Measurements from ENCODE around the gene FCAMR.

Gene FCAMR

DNA sequence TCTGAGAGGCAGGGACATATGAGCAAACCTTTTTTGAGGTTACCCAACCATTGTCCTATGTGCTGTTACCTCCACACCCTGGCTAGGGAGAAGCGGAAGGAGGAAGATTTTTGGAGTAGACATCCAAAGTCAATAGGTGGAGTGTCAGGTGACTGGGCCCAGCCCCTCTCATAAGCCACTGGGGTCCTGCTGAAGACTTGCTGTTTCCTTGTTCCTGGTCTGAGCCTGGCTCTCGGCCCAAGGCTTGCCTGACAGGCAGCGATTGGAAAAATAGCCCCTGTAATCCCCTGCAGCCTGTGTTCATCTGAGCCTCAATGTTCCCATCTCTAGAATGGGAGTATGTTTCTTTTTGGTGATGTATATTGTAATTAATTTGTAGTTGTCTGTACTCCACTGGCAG, 17.1 kb downstream of the FCAMR start:
- Histone ChIP-seq H3K4me1 (ENCODE audit: control insufficient read depth, insufficient read depth, low read length) (peaks cover 78% of the 10 kb centered on the region), H3K9me3 (ENCODE audit: control insufficient read depth, low read length) (no peaks in the 10 kb centered on the region), H3K4me3 (ENCODE audit: low read length) (no peak overlapping the region), H3K9ac (ENCODE audit: low read length) (no peak overlapping the region), H3K27me3 (ENCODE audit: control insufficient read depth, insufficient read depth, low read length) (no peaks in the 10 kb centered on the region), H3K36me3 (ENCODE audit: control insufficient read depth, insufficient read depth, low read length) (no peaks in the 10 kb centered on the region)

DNA sequence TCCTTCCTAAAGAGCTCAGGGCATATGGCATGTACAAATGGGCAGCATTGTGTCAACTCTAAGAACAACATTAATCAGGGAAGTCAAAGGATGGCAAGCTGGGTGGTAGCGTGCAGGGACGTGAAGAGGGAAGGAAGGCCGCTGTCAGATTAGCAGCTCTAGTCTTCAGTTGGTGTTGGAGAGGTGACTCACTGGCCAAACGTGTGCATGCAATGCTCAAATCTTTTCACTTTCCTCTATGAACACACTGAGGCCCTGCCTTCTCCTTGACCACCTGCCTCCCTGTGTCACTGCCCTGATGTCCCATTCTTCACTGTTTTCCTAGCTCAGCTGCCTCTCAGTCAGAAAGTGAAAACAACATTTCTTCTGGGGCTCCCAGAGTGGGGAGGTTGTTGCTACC, 18.1 kb downstream of the FCAMR start:
- Histone ChIP-seq H3K27me3 (ENCODE audit: control insufficient read depth, insufficient read depth, low read length) (no peaks in the 10 kb centered on the region), H3K4me1 (ENCODE audit: control insufficient read depth, insufficient read depth, low read length) (peaks cover 82% of the 10 kb centered on the region), H3K9ac (ENCODE audit: low read length) (no peak overlapping the region), H3K4me3 (ENCODE audit: low read length) (no peak overlapping the region), H3K9me3 (ENCODE audit: control insufficient read depth, low read length) (no peaks in the 10 kb centered on the region), H3K36me3 (ENCODE audit: control insufficient read depth, insufficient read depth, low read length) (no peaks in the 10 kb centered on the region)

DNA sequence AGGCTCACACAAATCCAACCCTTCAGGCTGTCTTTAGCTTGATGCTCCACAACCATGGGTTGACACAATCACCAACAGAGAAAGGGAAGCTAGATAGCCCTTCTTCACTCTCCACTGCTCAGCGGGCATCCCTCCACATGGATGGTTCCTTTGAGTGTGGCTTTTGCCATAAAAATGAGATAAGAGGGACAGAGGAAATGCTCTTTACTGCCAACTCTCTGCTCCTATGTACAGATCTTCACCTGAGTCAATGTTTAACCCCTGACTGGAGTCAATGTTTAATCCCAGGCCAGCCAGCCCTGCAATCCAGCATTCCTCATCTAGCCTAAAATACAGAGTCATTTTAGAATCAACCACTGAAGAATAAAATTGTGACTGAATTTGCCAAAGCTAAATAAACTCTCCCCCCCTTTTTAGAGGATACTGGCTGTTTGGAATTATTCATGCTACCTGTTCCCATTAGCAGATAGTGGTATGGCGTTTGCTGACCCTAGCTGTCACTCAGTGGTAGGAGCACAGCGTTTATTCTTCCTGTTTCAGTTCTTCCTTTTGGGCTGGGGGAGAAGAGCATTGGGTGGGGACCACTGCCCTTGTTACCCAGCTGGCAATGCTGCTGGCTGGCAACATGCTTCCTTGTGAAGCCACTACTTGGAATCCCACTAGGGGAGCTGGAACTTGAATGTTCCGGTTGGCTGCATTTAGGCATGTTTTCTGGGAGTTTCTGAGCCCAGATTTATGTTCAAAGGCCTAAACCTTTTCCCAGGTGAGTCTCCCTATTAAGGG, 18.8 kb downstream of the FCAMR start:
- Histone ChIP-seq H3K4me1 (ENCODE audit: control insufficient read depth, insufficient read depth, low read length) (peaks cover 88% of the 10 kb centered on the region), H3K9ac (ENCODE audit: low read length) (no peak overlapping the region), H3K36me3 (ENCODE audit: control insufficient read depth, insufficient read depth, low read length) (no peaks in the 10 kb centered on the region), H3K9me3 (ENCODE audit: control insufficient read depth, low read length) (no peaks in the 10 kb centered on the region), H3K4me3 (ENCODE audit: low read length) (no peak overlapping the region), H3K27me3 (ENCODE audit: control insufficient read depth, insufficient read depth, low read length) (no peaks in the 10 kb centered on the region)

DNA sequence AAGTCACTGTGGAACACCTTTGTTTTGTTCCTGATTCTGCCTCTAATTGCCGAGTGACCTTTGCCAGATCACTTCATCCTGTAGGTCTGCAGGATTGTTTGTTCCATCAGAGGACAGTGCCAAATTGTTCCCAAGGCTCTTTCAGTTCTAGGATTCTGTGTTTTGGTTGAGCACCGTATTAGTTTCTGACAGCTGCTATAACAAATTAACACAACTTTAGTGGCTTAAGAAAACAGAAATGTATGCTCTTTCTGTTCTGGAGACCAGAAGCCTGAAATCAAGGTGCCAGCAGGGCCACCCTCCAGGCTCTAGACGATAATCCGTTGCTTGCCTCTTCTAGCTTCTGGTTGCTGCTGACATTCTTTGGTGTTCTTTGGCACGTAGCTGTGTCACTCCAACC, 20.6 kb downstream of the FCAMR start:
- Histone ChIP-seq H3K4me1 (ENCODE audit: control insufficient read depth, insufficient read depth, low read length) (peaks cover 72% of the 10 kb centered on the region), H3K9me3 (ENCODE audit: control insufficient read depth, low read length) (no peaks in the 10 kb centered on the region), H3K4me3 (ENCODE audit: low read length) (no peak overlapping the region), H3K27me3 (ENCODE audit: control insufficient read depth, insufficient read depth, low read length) (no peaks in the 10 kb centered on the region), H3K9ac (ENCODE audit: low read length) (no peak overlapping the region), H3K36me3 (ENCODE audit: control insufficient read depth, insufficient read depth, low read length) (no peaks in the 10 kb centered on the region)

DNA sequence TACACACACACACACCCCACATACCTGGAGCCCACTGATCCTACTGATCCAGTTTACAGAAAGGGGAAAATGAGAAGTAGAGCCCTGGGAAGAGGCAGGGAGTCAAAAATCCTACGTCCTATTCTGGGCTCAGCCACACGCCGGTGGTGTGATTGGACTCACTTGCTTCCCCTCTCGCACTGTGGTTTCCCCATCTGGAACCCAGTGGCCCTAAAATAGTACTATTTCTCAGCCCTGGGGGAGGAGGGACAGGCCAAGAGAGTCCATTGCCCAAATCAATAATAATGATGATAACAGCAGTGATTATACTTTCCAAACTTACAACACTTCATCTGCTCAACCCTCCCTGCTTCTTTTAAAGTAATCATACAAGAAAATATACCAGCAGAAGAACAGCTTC, 21.1 kb downstream of the FCAMR start:
- no peaks in the 10 kb centered on the region for H3K9me3 ChIP-seq (ENCODE audit: control insufficient read depth, low read length)
- H3K36me3 ChIP-seq (ENCODE audit: control insufficient read depth, insufficient read depth, low read length), result no peaks in the 10 kb centered on the region
- H3K4me3 ChIP-seq (ENCODE audit: low read length), result no peak overlapping the region
- no peak overlapping the region for H3K9ac ChIP-seq (ENCODE audit: low read length)
- H3K4me1 ChIP-seq (ENCODE audit: control insufficient read depth, insufficient read depth, low read length), result peaks cover 68% of the 10 kb centered on the region
- H3K27me3 ChIP-seq (ENCODE audit: control insufficient read depth, insufficient read depth, low read length), result no peaks in the 10 kb centered on the region

DNA sequence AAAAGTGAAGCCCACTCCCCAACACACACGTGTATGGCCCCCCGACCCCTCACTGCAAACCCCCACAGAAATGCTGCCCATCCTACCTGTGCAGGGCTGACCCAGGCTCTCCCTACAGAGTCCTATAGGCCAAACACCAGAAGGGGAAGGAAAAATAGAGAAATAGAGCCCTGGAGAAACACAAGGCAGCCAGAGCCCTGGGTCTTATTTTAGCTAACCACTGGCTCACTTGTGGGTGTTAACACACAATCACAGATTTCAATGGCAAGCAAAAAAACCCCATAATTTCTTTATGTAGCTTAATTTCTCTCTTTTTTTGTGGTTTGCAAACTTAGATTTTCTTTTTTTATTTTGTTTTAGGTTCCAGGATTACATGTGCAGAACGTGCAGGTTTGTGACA, 23.0 kb downstream of the FCAMR start:
- no peak overlapping the region for H3K4me3 ChIP-seq (ENCODE audit: low read length)
- H3K9me3 ChIP-seq (ENCODE audit: control insufficient read depth, low read length), result no peaks in the 10 kb centered on the region
- H3K9ac ChIP-seq (ENCODE audit: low read length), result peak overlapping the region; percentile 86
- no peaks in the 10 kb centered on the region for H3K36me3 ChIP-seq (ENCODE audit: control insufficient read depth, insufficient read depth, low read length)
- peaks cover 67% of the 10 kb centered on the region for H3K4me1 ChIP-seq (ENCODE audit: control insufficient read depth, insufficient read depth, low read length)
- H3K27me3 ChIP-seq (ENCODE audit: control insufficient read depth, insufficient read depth, low read length), result no peaks in the 10 kb centered on the region

DNA sequence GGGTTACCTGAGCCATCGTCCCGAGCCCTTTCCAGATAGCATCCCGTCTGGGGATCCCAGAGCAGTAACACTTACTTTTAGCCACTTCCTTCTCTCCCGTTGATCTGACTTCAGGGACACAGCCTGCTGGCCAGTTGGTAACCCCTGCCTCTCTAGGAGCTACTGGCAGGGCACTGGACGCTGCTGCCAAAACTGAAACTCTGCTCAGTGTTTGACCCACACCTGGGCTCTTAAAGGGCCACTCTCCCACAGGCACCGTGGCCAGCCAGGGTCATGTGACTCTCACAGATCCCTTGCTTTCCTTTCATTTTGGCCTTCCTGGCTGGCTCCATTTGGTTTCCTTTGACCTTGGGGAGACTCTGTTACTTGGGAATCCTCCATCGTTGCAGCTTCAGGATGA, 24.0 kb downstream of the FCAMR start, which contains the start of gene PIGR:
TSS of gene PIGR (minus strand) at position 206 of the 400 bp plus-strand sequence. CDS start 5,935 bp downstream, outside the sequence.
- no peaks in the 10 kb centered on the region for H3K9me3 ChIP-seq (ENCODE audit: control insufficient read depth, low read length)
- H3K9ac ChIP-seq (ENCODE audit: low read length), result peak within 1 kb of the TSS; percentile 86
- H3K27me3 ChIP-seq (ENCODE audit: control insufficient read depth, insufficient read depth, low read length), result no peaks in the 10 kb centered on the region
- peaks cover 67% of the 10 kb centered on the region for H3K4me1 ChIP-seq (ENCODE audit: control insufficient read depth, insufficient read depth, low read length)
- no peaks in the 10 kb centered on the region for H3K36me3 ChIP-seq (ENCODE audit: control insufficient read depth, insufficient read depth, low read length)
- peak within 1 kb of the TSS; percentile 61 for H3K4me3 ChIP-seq (ENCODE audit: low read length)

DNA sequence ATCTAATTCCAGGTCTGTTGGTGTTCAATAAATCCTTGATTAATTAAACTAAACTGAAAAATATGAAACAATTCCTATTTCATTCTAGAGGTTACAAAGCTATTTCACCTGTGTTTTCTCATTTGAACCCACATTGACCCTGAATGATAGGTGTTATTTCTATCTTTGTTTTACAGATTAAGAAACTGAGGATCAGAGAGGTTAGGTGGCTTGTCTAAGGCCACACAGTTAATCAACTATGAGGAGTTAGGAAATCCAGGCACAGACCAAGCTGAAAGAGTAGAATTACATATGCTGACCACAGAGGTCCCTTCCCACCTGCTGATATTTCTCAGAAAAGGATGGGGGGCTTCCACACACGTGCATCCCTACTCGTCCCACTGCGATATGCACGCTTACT, 24.5 kb downstream of the FCAMR start:
- Histone ChIP-seq H3K36me3 (ENCODE audit: control insufficient read depth, insufficient read depth, low read length) (no peaks in the 10 kb centered on the region), H3K9ac (ENCODE audit: low read length) (peak overlapping the region; percentile 86), H3K27me3 (ENCODE audit: control insufficient read depth, insufficient read depth, low read length) (no peaks in the 10 kb centered on the region), H3K4me1 (ENCODE audit: control insufficient read depth, insufficient read depth, low read length) (peaks cover 67% of the 10 kb centered on the region), H3K4me3 (ENCODE audit: low read length) (peak overlapping the region; percentile 61), H3K9me3 (ENCODE audit: control insufficient read depth, low read length) (no peaks in the 10 kb centered on the region)

DNA sequence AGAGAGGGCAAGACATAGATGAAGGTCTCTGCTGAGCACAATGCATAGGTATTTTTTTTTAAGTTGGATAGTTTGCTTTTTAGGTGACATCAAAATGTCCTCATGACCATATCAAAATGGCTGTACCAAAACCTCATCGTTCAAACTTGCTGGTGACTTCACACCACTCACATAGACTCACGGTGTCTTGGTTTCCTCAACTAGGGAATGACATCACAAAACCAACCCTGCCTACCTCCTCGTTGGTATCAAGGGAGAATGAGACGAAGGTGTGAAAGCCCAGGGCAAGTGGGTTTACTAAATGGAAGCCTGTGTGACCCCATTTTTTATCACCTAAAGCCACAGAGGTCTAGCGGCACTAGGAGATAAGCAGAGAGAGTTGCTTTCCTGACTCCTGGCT, 25.6 kb downstream of the FCAMR start:
- Histone ChIP-seq H3K9ac (ENCODE audit: low read length) (peak overlapping the region; percentile 86), H3K4me1 (ENCODE audit: control insufficient read depth, insufficient read depth, low read length) (peaks cover 70% of the 10 kb centered on the region), H3K36me3 (ENCODE audit: control insufficient read depth, insufficient read depth, low read length) (no peaks in the 10 kb centered on the region), H3K9me3 (ENCODE audit: control insufficient read depth, low read length) (no peaks in the 10 kb centered on the region), H3K27me3 (ENCODE audit: control insufficient read depth, insufficient read depth, low read length) (no peaks in the 10 kb centered on the region), H3K4me3 (ENCODE audit: low read length) (peak overlapping the region; percentile 61)

DNA sequence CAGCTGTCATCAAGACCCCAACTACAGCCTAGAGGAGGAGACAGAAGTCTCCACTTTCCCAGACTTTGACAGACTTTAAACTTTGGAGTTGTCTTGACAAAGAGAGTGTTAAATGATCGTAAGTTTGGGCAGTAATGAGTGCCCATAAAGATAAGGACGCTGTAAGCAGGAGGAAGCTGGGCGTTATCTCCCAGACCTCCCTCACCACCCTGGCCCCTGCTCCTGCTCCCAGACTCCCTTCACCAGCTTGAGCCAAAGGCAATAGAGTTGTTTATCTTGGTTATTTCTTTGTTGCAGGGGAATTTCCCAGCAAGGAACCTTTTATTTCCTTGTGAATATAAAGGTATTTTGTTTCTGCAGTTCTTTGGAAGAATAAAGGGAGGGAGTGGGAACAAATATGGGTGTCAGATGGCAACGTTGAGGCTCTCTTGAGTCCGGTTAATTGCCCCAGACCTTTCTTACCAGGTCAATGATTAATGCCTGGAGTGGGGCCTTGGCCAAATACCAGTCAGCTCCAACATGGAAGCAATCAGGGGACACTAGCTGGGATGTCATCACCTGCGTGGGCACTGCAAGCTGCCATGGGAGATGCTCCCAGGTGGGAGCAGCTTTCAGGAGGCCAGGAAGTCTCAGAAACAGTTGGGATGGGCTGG, 28.4 kb downstream of the FCAMR start:
- Histone ChIP-seq H3K9me3 (ENCODE audit: control insufficient read depth, low read length) (no peaks in the 10 kb centered on the region), H3K27me3 (ENCODE audit: control insufficient read depth, insufficient read depth, low read length) (no peaks in the 10 kb centered on the region), H3K36me3 (ENCODE audit: control insufficient read depth, insufficient read depth, low read length) (peaks cover 1% of the 10 kb centered on the region), H3K4me1 (ENCODE audit: control insufficient read depth, insufficient read depth, low read length) (peaks cover 67% of the 10 kb centered on the region), H3K9ac (ENCODE audit: low read length) (peak overlapping the region; percentile 36), H3K4me3 (ENCODE audit: low read length) (no peak overlapping the region)

DNA sequence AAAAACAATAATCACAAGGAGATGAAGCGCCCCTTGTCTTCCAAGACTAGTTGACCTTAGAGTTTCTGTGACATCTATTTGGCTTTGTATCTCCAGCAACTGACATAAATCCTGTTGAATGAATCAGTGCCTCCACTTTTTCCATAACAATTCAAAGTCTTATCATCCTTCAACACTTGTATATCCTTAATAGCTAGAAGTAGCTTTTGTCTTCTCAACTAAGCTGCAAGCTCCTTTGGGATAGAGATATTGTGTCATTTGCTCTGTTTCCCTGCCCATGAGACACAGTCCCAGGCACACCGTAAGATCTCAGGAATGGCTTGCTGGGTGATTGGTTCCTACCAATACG, 29.7 kb downstream of the FCAMR start:
- H3K36me3 ChIP-seq (ENCODE audit: control insufficient read depth, insufficient read depth, low read length), result peaks cover 9% of the 10 kb centered on the region
- H3K4me3 ChIP-seq (ENCODE audit: low read length), result no peak overlapping the region
- no peak overlapping the region for H3K9ac ChIP-seq (ENCODE audit: low read length)
- no peaks in the 10 kb centered on the region for H3K27me3 ChIP-seq (ENCODE audit: control insufficient read depth, insufficient read depth, low read length)
- no peaks in the 10 kb centered on the region for H3K9me3 ChIP-seq (ENCODE audit: control insufficient read depth, low read length)
- H3K4me1 ChIP-seq (ENCODE audit: control insufficient read depth, insufficient read depth, low read length), result peaks cover 61% of the 10 kb centered on the region

DNA sequence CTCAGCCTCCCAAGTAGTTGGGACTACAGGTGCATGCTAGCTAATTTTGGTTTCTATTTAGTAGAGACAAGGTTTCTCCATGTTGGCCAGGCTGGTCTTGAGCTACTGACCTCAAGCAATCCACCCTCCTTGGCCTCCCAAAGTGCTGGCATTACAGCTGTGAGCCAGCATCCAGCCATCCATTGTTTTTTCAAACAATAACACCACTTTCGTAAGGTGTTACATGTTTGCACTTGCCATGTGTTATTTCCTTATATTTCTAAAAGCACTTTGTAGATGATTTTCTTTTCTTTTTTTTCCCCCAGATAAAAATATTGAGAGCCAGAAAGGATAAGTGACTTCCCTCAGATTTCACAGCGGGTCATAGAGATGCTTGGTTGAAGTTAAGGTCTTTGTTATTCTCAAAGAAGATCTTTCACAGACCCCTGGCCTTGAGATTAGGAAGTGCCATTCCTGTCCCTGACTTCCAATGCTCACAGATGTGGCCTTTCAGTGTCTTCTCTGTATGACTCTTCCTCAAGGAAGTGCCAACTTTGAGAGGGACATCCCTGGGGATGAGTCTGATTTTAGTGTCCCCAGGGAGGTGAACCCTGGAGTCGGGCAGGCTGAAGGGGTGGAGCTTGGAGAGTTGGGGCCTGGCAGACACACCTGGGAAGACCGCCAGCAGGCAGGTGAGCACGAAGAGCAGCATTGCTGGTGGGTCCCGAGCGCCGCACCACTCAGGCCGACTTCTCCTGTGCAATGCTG, 30.2 kb downstream of the FCAMR start:
- Histone ChIP-seq H3K4me1 (ENCODE audit: control insufficient read depth, insufficient read depth, low read length) (peaks cover 61% of the 10 kb centered on the region), H3K36me3 (ENCODE audit: control insufficient read depth, insufficient read depth, low read length) (peaks cover 9% of the 10 kb centered on the region), H3K4me3 (ENCODE audit: low read length) (no peak overlapping the region), H3K9ac (ENCODE audit: low read length) (no peak overlapping the region), H3K27me3 (ENCODE audit: control insufficient read depth, insufficient read depth, low read length) (no peaks in the 10 kb centered on the region), H3K9me3 (ENCODE audit: control insufficient read depth, low read length) (no peaks in the 10 kb centered on the region)
